ENCODE results near the gene IQGAP1.

The IQGAP1 gene

DNA sequence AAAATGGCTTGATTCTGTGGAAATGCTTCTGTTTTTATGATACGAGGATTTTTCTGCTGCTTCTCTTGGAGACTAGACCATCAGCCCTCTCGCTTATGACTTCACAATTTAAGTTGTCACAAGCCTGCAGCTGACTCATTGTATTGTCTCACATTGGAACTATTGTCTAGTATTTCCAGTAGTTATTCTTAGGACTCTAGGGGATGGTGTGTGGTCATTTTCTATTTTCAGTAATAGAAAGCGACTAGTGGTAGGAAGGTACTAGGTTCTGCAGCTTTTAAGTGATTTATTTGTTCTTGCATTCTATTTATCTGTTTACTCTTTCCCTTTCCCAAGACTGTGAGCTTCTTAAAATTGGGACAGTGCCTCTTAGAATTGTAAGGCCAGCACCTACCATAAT, 75.3 kb downstream of the IQGAP1 start:
- peak; percentile 75 for ATAC-seq
- TF ChIP-seq, protein P1, sequence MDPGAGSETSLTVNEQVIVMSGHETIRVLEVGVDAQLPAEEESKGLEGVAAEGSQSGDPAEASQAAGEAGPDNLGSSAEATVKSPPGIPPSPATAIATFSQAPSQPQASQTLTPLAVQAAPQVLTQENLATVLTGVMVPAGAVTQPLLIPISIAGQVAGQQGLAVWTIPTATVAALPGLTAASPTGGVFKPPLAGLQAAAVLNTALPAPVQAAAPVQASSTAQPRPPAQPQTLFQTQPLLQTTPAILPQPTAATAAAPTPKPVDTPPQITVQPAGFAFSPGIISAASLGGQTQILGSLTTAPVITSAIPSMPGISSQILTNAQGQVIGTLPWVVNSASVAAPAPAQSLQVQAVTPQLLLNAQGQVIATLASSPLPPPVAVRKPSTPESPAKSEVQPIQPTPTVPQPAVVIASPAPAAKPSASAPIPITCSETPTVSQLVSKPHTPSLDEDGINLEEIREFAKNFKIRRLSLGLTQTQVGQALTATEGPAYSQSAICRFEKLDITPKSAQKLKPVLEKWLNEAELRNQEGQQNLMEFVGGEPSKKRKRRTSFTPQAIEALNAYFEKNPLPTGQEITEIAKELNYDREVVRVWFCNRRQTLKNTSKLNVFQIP (CRISPR knock-in tag; IDR thresholded peaks at IDR 0.05; ENCODE audit: borderline replicate concordance, low read depth) = no peak
- TF ChIP-seq ZC3H10 (CRISPR knock-in tag; IDR thresholded peaks at IDR 0.05) (no peak), ZFP30 (CRISPR knock-in tag; IDR thresholded peaks at IDR 0.05) (no peak), ARNTL (CRISPR knock-in tag; IDR thresholded peaks at IDR 0.05; ENCODE audit: borderline replicate concordance, low read depth) (no peak), BACH2 (CRISPR knock-in tag; IDR thresholded peaks at IDR 0.05; ENCODE audit: borderline replicate concordance) (no peak), TCF4 (CRISPR knock-in tag; IDR thresholded peaks at IDR 0.05; ENCODE audit: borderline replicate concordance) (no peak), ZNF8 (CRISPR knock-in tag; IDR thresholded peaks at IDR 0.05) (no peak), TOX (CRISPR knock-in tag; IDR thresholded peaks at IDR 0.05; ENCODE audit: borderline replicate concordance) (no peak), SNAI2 (CRISPR knock-in tag; IDR thresholded peaks at IDR 0.05) (no peak), GLIS3 (CRISPR knock-in tag; IDR thresholded peaks at IDR 0.05) (no peak), ZNF565 (CRISPR knock-in tag; conservative IDR thresholded peaks at IDR 0.05; ENCODE audit: low read depth) (no peak), CSDC2 (CRISPR knock-in tag; IDR thresholded peaks at IDR 0.05) (no peak), PPARA (CRISPR knock-in tag; IDR thresholded peaks at IDR 0.05; ENCODE audit: borderline replicate concordance) (no peak), OSR1 (CRISPR knock-in tag; IDR thresholded peaks at IDR 0.05) (no peak)
- TF ChIP-seq, protein P2, sequence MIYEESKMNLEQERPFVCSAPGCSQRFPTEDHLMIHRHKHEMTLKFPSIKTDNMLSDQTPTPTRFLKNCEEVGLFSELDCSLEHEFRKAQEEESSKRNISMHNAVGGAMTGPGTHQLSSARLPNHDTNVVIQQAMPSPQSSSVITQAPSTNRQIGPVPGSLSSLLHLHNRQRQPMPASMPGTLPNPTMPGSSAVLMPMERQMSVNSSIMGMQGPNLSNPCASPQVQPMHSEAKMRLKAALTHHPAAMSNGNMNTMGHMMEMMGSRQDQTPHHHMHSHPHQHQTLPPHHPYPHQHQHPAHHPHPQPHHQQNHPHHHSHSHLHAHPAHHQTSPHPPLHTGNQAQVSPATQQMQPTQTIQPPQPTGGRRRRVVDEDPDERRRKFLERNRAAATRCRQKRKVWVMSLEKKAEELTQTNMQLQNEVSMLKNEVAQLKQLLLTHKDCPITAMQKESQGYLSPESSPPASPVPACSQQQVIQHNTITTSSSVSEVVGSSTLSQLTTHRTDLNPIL (CRISPR knock-in tag; IDR thresholded peaks at IDR 0.05; ENCODE audit: low read depth) = no peak
- TF ChIP-seq, protein P3, sequence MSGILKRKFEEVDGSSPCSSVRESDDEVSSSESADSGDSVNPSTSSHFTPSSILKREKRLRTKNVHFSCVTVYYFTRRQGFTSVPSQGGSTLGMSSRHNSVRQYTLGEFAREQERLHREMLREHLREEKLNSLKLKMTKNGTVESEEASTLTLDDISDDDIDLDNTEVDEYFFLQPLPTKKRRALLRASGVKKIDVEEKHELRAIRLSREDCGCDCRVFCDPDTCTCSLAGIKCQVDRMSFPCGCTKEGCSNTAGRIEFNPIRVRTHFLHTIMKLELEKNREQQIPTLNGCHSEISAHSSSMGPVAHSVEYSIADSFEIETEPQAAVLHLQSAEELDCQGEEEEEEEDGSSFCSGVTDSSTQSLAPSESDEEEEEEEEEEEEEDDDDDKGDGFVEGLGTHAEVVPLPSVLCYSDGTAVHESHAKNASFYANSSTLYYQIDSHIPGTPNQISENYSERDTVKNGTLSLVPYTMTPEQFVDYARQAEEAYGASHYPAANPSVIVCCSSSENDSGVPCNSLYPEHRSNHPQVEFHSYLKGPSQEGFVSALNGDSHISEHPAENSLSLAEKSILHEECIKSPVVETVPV (CRISPR knock-in tag; IDR thresholded peaks at IDR 0.05) = no peak
- TF ChIP-seq, protein P4, sequence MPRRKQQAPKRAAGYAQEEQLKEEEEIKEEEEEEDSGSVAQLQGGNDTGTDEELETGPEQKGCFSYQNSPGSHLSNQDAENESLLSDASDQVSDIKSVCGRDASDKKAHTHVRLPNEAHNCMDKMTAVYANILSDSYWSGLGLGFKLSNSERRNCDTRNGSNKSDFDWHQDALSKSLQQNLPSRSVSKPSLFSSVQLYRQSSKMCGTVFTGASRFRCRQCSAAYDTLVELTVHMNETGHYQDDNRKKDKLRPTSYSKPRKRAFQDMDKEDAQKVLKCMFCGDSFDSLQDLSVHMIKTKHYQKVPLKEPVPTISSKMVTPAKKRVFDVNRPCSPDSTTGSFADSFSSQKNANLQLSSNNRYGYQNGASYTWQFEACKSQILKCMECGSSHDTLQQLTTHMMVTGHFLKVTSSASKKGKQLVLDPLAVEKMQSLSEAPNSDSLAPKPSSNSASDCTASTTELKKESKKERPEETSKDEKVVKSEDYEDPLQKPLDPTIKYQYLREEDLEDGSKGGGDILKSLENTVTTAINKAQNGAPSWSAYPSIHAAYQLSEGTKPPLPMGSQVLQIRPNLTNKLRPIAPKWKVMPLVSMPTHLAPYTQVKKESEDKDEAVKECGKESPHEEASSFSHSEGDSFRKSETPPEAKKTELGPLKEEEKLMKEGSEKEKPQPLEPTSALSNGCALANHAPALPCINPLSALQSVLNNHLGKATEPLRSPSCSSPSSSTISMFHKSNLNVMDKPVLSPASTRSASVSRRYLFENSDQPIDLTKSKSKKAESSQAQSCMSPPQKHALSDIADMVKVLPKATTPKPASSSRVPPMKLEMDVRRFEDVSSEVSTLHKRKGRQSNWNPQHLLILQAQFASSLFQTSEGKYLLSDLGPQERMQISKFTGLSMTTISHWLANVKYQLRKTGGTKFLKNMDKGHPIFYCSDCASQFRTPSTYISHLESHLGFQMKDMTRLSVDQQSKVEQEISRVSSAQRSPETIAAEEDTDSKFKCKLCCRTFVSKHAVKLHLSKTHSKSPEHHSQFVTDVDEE (CRISPR knock-in tag; IDR thresholded peaks at IDR 0.05) = no peak

DNA sequence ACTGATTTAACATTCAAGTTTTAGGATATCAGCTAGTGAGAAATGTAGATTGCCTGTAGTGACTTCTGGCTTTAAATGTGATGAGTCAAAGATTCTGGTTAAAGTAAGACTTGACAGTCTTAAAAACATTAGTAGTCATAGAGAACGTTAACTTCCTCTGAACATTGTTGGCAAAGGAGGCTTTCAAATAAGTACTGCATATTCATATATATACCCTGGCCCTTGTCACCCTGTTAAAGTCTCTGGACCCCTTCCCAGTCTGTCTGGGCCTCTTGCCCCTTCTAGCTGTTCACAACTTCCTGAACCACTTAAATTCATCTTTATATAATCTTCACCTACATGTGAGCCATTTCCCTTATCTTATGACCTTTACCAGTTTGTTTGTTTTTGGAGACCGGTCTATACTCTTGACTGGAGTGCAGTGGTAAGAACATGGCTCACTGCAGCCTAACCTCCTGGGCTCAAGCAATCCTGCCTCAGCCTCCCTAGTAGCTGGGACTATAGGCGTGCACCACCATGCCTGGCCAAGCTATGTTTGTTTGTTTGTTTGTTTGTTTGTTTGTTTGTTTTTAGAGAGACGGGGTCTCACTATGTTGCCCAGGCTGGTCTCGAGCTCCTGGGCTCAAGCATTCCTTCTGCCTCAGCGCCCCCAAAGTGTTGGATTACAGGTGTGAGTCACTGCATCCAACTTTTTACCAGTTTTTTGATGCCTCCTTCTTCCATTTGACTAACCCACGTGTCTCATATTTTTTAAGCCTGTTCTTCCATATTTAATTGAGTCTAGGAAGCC, 77.3 kb downstream of the IQGAP1 start:
- no peak for TF ChIP-seq ZNF8 (CRISPR knock-in tag; IDR thresholded peaks at IDR 0.05)
- no peak for TF ChIP-seq ZFP30 (CRISPR knock-in tag; IDR thresholded peaks at IDR 0.05)
- TF ChIP-seq, protein P2 (CRISPR knock-in tag; IDR thresholded peaks at IDR 0.05; ENCODE audit: low read depth) = no peak
- TF ChIP-seq TCF4 (CRISPR knock-in tag; IDR thresholded peaks at IDR 0.05; ENCODE audit: borderline replicate concordance) = no peak
- TF ChIP-seq, protein P3 (CRISPR knock-in tag; IDR thresholded peaks at IDR 0.05) = no peak
- ATAC-seq = peak; percentile 64
